Progenitor cell of endocrine pancreas (in vitro differentiated cells): Measurements from ENCODE around the gene PPP2R5C. TPM values are rescaled to one million over a fixed set of nuclear protein-coding genes. Genes with fewer than 3 reads are reported as not detected.
"Not testable (repeated sequence)": the region's sequence is repeated elsewhere in the genome, so short reads cannot be mapped to it uniquely, and the experiment has no call there.

Experiments
- DNase-seq: peaks from one replicate; pipeline ENCODE4 v3.0.0; 2021; ENCODE audit warnings: low spot score; ENCODE audit not compliant: unreplicated experiment
- H3K27ac Mint-ChIP-seq: 2 replicates; pipeline ENCODE4 v1.8.0; 2021; ENCODE audit warnings: mild to moderate bottlenecking, moderate library complexity, mixed read lengths
- H3K27me3 Mint-ChIP-seq: 2 replicates; pipeline ENCODE4 v1.8.0; 2021; ENCODE audit warnings: mixed read lengths
- H3K36me3 Mint-ChIP-seq: 2 replicates; pipeline ENCODE4 v1.8.0; 2022; ENCODE audit warnings: mixed read lengths; ENCODE audit not compliant: insufficient read depth
- H3K4me1 Mint-ChIP-seq: 2 replicates; pipeline ENCODE4 v1.8.0; 2021; ENCODE audit warnings: low read depth, mixed read lengths
- H3K4me3 Mint-ChIP-seq: 2 replicates; pipeline ENCODE4 v1.8.0; 2021; ENCODE audit warnings: low read depth, mild to moderate bottlenecking, moderate library complexity, mixed read lengths
- H3K9me3 Mint-ChIP-seq: 2 replicates; pipeline ENCODE4 v1.8.0; 2021; ENCODE audit warnings: low read depth, mixed read lengths
- CTCF ChIP-seq: fragments of 200-600 bp; sonication (generic); IDR thresholded peaks from one replicate; pipeline ENCODE4 v1.5.0; 2021; ENCODE audit warnings: antibody characterized with exemption, mild to moderate bottlenecking; ENCODE audit not compliant: unreplicated experiment
- total RNA-seq: library from RNA; stranded (reverse); gene quantifications from 2 replicates; pipeline ENCODE4 v1.2.1, GENCODE V29; 2021

Gene PPP2R5C
- total RNA-seq, 1 donor from 2014 or later = 120 TPM

- no peaks in the 10 kb centered on the region for H3K4me1 Mint-ChIP-seq
- H3K27me3 Mint-ChIP-seq = no peaks in the 10 kb centered on the region
- TF ChIP-seq CTCF = no peak
- H3K27ac Mint-ChIP-seq = no peak overlapping the region
- no peak for DNase-seq
- no peaks in the 10 kb centered on the region for H3K36me3 Mint-ChIP-seq
- no peaks in the 10 kb centered on the region for H3K9me3 Mint-ChIP-seq
- H3K4me3 Mint-ChIP-seq = no peak overlapping the region
Observed at GRCh38 chr14:101791919-101792572, 30.5 kb downstream of the PPP2R5C start.

- H3K27ac Mint-ChIP-seq = no peak overlapping the region
- H3K27me3 Mint-ChIP-seq = no peaks in the 10 kb centered on the region
- no peaks in the 10 kb centered on the region for H3K4me1 Mint-ChIP-seq
- H3K36me3 Mint-ChIP-seq = no peaks in the 10 kb centered on the region
- DNase-seq = no peak
- no peak for TF ChIP-seq CTCF
- H3K4me3 Mint-ChIP-seq = no peak overlapping the region
- no peaks in the 10 kb centered on the region for H3K9me3 Mint-ChIP-seq
Observed at GRCh38 chr14:101796016-101796415, 34.5 kb downstream of the PPP2R5C start.

GRCh38 chr14:101796479-101796878 lies 35.0 kb downstream of the PPP2R5C start:
- Mint-ChIP-seq H3K27me3 (no peaks in the 10 kb centered on the region), H3K27ac (no peak overlapping the region), H3K4me1 (no peaks in the 10 kb centered on the region), H3K4me3 (no peak overlapping the region), H3K36me3 (no peaks in the 10 kb centered on the region), H3K9me3 (no peaks in the 10 kb centered on the region)
- no peak for DNase-seq
- TF ChIP-seq CTCF = no peak

GRCh38 chr14:101797856-101798255 lies 36.3 kb downstream of the PPP2R5C start:
- no peak for TF ChIP-seq CTCF
- DNase-seq = no peak
- H3K27me3 Mint-ChIP-seq = no peaks in the 10 kb centered on the region
- no peaks in the 10 kb centered on the region for H3K36me3 Mint-ChIP-seq
- H3K27ac Mint-ChIP-seq = no peak overlapping the region
- no peak overlapping the region for H3K4me3 Mint-ChIP-seq
- no peaks in the 10 kb centered on the region for H3K4me1 Mint-ChIP-seq
- H3K9me3 Mint-ChIP-seq = no peaks in the 10 kb centered on the region

GRCh38 chr14:101804373-101804772 lies 42.9 kb downstream of the PPP2R5C start:
- H3K9me3 Mint-ChIP-seq, DNase-seq, H3K36me3 Mint-ChIP-seq, H3K4me3 Mint-ChIP-seq, H3K27ac Mint-ChIP-seq, H3K27me3 Mint-ChIP-seq: not testable (repeated sequence)
- H3K4me1 Mint-ChIP-seq = peaks cover 13% of the 10 kb centered on the region

- not testable (repeated sequence) for H3K9me3 Mint-ChIP-seq, H3K36me3 Mint-ChIP-seq, DNase-seq, H3K27me3 Mint-ChIP-seq, H3K4me3 Mint-ChIP-seq, H3K27ac Mint-ChIP-seq
- peaks cover 22% of the 10 kb centered on the region for H3K4me1 Mint-ChIP-seq
Observed at GRCh38 chr14:101806252-101806651, 44.7 kb downstream of the PPP2R5C start.
